Activated naive CD4-positive, alpha-beta T cell treated with Interleukin-2 at 50 U/mL for 16 hours (primary cell): ENCODE results near the gene FRMD8.

Source experiments
- DNase-seq: peaks from one replicate; pipeline ENCODE4 v3.0.0-alpha.2; 2020

Gene FRMD8

GRCh38 chr11:65416341-65416824, 29.9 kb downstream of the FRMD8 start:
- DNase-seq = peak; percentile 93

DNA sequence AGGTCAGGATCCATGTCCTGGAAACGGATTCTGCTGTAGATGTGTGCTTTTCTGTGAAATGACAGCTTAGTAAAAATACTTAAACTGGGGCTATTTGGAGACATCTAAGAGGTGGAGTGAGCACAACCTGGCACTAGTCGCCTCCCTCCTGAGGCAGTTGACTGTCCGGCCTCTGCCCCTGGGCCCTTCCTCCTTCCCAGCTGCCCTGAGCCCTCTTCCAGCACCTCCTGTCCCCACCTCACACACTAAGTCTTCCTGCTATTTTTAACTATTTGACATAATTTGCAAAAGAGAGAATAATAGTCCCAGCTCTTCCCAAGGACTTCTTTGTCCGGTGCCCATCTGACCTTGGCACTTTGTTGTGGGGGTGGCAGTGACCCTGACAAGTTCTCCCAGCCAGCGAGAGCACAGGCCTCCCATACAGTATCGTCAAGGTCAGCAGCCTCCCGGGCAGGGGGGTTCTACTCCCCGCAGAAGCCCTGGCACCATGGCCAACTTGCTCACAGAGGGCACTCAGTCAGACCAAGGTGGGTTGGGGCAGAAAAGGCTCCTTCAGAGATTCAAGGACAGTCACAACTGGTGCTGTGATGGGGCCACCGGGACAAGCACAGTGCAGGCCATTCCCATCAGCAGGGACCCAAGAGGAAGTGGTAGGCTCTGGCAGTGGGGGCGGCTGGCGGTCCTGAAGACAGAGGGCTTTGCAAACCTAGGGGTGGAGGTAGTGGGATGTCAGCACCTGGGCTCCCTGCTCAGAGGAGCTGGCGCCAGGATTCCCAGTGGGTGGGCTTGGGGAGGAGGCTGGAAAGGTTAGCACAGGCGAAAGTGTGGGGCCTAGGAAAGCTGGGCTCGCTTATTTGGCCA, 30.6 kb downstream of the FRMD8 start:
- DNase-seq = peak; percentile 27

DNA sequence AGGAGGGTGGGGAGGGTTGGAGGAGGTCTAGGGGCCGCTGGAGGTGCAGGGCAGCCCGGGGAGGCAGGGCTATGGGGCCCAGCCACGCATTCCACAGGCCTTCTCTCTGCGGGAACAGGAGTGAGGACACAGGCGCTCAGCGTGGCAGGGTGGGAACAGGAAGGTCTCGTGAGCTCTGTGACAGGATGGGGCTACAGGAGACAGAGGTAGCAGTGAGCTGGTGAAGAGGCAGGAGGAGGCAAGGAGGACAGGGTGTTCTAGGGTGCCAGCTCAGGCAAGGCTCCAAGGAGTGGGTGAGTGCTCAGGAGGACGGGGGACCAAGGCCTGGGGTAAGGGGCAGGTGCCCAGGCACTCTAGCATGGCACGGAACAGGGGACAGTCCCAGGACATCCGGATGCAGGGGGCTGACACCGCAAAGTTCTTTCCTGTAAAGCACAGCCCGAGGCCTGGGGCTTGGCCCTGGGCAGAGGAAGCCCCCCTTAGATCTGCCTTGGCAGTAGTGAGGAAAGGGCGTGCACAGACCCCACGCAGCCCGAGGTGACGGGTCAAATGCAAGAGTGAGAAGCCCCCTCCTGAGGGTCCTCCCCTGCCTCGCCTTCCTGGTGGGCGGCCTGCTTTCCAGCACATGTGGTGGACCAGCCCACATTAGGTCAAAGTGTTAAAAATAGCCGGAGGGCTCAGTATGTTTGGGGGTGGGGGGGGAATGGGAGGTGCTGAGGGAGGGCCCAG, 31.4 kb downstream of the FRMD8 start:
- peak; percentile 36 for DNase-seq

GRCh38 chr11:65418431-65418680, 31.9 kb downstream of the FRMD8 start:
- no peak for DNase-seq

DNA sequence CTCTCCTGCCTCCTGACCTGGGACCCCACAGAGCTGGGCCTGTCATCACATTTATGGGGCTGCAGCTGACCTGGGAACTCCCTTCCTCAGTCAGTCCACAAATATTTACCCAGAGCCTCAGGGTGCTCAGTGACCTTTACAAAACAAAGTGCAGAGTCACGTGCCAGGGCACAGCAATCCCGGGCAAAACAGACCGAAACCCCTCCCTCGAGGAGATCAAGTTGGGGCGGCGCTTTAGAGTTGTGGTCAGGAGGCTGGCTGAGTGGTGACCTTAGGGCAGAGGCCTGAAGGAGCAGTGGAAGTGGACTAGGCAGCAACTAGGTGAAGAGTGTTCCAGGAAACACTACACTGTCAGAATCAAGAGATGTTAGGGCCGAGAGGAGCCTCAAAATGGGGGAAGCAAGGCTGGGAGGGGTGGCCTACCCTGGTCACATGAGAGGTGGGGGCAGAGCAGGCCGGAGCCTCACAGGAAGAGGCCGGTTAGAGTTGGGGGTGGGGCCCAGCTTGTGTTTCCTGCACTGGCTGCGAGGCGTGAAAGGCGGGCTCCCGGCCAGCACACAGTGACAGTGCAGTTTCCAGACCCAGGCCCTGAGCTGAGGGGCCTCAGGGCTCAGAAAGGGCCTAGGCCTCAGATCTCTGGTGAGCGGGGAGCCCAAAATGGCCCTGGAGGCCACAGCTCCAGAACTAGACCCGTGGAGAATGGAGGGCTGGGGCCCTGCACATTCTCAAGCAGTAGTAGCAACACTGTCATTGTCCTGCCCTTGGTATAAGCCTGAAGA, 32.4 kb downstream of the FRMD8 start:
- peak; percentile 90 for DNase-seq

DNA sequence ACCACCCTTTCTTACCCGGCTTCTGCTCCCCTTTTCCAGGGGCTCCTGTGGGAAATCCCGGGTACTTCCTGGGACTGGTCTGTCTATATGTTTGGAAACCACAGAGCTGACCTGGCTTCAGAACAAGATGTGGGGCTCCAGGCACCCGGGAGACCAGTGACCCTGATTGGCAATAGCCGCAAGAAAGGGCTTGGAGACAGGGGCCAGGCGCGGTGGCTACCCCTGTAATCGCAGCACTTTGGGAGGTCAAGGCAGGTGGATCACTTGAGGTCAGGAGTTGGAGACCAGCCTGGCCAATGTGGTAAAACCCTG, 33.0 kb downstream of the FRMD8 start:
- DNase-seq = no peak

- peak; percentile 70 for DNase-seq
Measured at GRCh38 chr11:65419772-65420481, 33.5 kb downstream of the FRMD8 start.

GRCh38 chr11:65420506-65420905, 34.1 kb downstream of the FRMD8 start:
- DNase-seq = no peak

- DNase-seq = peak; percentile 90
Measured at GRCh38 chr11:65420979-65421793, 34.7 kb downstream of the FRMD8 start.

DNA sequence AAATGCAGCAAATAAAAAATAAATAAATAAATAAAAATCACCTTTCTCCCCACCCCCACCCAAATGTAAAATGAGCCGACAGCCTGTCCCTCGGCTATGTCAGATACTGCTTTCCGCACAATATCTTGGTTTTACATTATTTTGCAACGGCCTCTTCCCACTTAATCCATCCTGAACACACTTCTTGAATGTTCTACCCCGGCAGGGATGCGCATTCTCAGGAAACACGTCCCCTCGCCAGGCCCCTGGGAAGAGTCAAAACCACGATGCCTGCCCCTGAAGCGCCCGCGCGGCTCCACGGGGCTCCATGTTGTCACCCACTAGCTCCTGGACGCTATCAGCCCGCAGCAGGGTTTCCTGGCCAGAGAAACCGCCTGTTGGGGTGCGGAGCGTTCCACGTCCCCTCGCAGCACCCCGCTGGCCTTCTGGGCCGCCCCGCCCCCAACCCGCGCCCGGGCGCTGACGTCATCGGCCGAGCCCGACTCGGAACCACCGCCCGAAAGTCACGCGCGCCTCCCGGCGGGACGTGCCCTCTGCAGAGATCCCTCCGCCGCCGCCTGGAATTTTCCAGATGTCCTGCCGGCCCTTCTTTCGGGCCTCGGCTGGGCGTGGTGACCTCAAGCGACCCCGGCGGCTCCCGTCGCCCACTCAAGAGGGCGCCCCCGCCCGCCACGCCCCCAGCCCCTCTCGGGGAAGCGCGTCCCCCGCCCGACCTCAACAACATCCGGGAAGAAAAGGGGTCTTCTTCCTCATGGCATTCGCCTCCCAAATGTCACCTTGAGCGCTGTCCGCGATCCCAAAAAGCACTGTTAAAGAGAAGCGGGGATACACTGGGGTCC, 35.6 kb downstream of the FRMD8 start:
- DNase-seq = peak; percentile 94

- peak; percentile 94 for DNase-seq
Measured at GRCh38 chr11:65422633-65423515, 36.4 kb downstream of the FRMD8 start, which contains the start of gene NEAT1. NEAT1 (plus strand) TSS chr11:65422798.

GRCh38 chr11:65423516-65424204, 37.2 kb downstream of the FRMD8 start:
- DNase-seq = peak; percentile 41

DNA sequence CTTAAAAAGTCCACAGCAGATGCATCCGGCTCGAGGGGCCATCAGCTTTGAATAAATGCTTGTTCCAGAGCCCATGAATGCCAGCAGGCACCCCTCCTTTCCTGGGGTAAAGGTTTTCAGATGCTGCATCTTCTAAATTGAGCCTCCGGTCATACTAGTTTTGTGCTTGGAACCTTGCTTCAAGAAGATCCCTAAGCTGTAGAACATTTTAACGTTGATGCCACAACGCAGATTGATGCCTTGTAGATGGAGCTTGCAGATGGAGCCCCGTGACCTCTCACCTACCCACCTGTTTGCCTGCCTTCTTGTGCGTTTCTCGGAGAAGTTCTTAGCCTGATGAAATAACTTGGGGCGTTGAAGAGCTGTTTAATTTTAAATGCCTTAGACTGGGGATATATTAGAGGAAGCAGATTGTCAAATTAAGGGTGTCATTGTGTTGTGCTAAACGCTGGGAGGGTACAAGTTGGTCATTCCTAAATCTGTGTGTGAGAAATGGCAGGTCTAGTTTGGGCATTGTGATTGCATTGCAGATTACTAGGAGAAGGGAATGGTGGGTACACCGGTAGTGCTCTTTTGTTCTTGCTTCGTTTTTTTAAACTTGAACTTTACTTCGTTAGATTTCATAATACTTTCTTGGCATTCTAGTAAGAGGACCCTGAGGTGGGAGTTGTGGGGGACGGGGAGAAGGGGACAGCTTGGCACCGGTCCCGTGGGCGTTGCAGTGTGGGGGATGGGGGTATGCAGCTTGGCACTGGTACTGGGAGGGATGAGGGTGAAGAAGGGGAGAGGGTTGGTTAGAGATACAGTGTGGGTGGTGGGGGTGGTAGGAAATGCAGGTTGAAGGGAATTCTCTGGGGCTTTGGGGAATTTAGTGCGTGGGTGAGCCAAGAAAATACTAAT, 38.0 kb downstream of the FRMD8 start:
- DNase-seq = peak; percentile 81

DNA sequence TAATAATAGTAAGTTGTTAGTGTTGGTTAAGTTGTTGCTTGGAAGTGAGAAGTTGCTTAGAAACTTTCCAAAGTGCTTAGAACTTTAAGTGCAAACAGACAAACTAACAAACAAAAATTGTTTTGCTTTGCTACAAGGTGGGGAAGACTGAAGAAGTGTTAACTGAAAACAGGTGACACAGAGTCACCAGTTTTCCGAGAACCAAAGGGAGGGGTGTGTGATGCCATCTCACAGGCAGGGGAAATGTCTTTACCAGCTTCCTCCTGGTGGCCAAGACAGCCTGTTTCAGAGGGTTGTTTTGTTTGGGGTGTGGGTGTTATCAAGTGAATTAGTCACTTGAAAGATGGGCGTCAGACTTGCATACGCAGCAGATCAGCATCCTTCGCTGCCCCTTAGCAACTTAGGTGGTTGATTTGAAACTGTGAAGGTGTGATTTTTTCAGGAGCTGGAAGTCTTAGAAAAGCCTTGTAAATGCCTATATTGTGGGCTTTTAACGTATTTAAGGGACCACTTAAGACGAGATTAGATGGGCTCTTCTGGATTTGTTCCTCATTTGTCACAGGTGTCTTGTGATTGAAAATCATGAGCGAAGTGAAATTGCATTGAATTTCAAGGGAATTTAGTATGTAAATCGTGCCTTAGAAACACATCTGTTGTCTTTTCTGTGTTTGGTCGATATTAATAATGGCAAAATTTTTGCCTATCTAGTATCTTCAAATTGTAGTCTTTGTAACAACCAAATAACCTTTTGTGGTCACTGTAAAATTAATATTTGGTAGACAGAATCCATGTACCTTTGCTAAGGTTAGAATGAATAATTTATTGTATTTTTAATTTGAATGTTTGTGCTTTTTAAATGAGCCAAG, 38.9 kb downstream of the FRMD8 start:
- peak; percentile 85 for DNase-seq

GRCh38 chr11:65425971-65426838, 39.8 kb downstream of the FRMD8 start:
- peak; percentile 37 for DNase-seq
